HEK293T (cell line): ENCODE data around the gene PRCP.

Source experiments
- CTCF ChIA-PET: fragments of 350-600 bp; formaldehyde crosslinking; extraction: SDS; loops from one replicate; lab custom pipeline; 2021; ENCODE audit warnings: antibody characterized with exemption, inconsistent platforms; lab: Yijun Ruan, JAX
- POLR2A ChIA-PET: fragments of 350-600 bp; formaldehyde crosslinking; extraction: SDS; loops from one replicate; lab custom pipeline; 2020; ENCODE audit warnings: antibody characterized with exemption, inconsistent platforms; lab: Yijun Ruan, JAX
- DNase-seq: peaks from one replicate; pipeline ENCODE4 v3.0.0; 2012; ENCODE audit warnings: mixed read lengths; ENCODE audit errors: extremely low spot score
- ARNT ChIP-seq: fragments of 450-650 bp; IDR thresholded peaks from 2 replicates; pipeline ENCODE4 v1.6.1; 2017; ENCODE audit warnings: mild to moderate bottlenecking
- BHLHE40 ChIP-seq: fragments of 450-650 bp; IDR thresholded peaks from 2 replicates; pipeline ENCODE4 v1.6.1; 2016; ENCODE audit warnings: mild to moderate bottlenecking, moderate library complexity, borderline replicate concordance
- CTBP1 ChIP-seq: fragments of 450-650 bp; IDR thresholded peaks from 2 replicates; pipeline ENCODE4 v1.6.1; 2016; ENCODE audit warnings: borderline replicate concordance
- ELF4 ChIP-seq: fragments of 450-650 bp; IDR thresholded peaks from 2 replicates; pipeline ENCODE4 v1.6.1; 2017; ENCODE audit warnings: antibody characterized with exemption
- FOXA1 ChIP-seq: fragments of 450-650 bp; IDR thresholded peaks from 2 replicates; pipeline ENCODE4 v1.6.1; 2016; ENCODE audit warnings: mild to moderate bottlenecking
- FOXK2 ChIP-seq: fragments of 450-650 bp; IDR thresholded peaks from 2 replicates; pipeline ENCODE4 v1.6.1; 2016; ENCODE audit warnings: mild to moderate bottlenecking
- FOXM1 ChIP-seq: fragments of 450-650 bp; IDR thresholded peaks from 2 replicates; pipeline ENCODE4 v1.6.1; 2017; ENCODE audit warnings: mild to moderate bottlenecking, borderline replicate concordance
- HDGF ChIP-seq: fragments of 450-650 bp; IDR thresholded peaks from 2 replicates; pipeline ENCODE4 v1.6.1; 2017; ENCODE audit warnings: antibody characterized with exemption, borderline replicate concordance
- L3MBTL2 ChIP-seq: fragments of 450-650 bp; conservative IDR thresholded peaks from 2 replicates; pipeline ENCODE4 v1.6.1; 2016; ENCODE audit warnings: mild to moderate bottlenecking
- LEF1 ChIP-seq: fragments of 450-650 bp; IDR thresholded peaks from 2 replicates; pipeline ENCODE4 v1.6.1; 2017; ENCODE audit warnings: mild to moderate bottlenecking, borderline replicate concordance
- NFRKB ChIP-seq: fragments of 450-650 bp; IDR thresholded peaks from 2 replicates; pipeline ENCODE4 v1.6.1; 2016; ENCODE audit warnings: mild to moderate bottlenecking, moderate library complexity
- SP1 ChIP-seq: fragments of 450-650 bp; IDR thresholded peaks from 2 replicates; pipeline ENCODE4 v1.6.1; 2017
- SUZ12 ChIP-seq: fragments of 450-650 bp; IDR thresholded peaks from 2 replicates; pipeline ENCODE4 v1.6.1; 2016; ENCODE audit warnings: mild to moderate bottlenecking
- TARDBP ChIP-seq: fragments of 450-650 bp; IDR thresholded peaks from 2 replicates; pipeline ENCODE4 v1.6.1; 2016
- ZNF384 ChIP-seq: fragments of 450-650 bp; IDR thresholded peaks from 2 replicates; pipeline ENCODE4 v1.6.1; 2016
- TF ChIP-seq, protein P1 (sequence below): fragments of 450-650 bp; IDR thresholded peaks from 2 replicates; pipeline ENCODE4 v1.6.1; 2016

PRCP gene

DNA sequence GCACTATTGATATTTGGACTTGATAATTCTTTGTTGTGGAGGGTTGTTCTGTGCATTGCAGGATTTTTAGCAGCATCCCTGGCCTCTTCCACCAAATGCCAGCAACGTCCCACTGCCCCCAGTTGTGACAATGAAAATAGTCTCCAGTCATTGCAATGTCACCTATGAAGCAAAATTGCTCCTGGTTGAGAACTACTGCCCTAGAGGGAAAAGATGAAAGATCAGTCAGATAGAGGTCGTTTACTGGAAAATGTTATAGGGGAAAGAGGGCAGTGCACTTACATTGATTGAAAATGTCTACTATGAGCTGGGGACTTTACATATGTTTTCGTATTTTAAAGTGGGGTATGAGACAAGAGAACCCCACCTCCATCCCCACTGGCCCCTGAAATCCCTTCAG, 89.5 kb downstream of the PRCP start:
- TF ChIP-seq CTBP1 (no peak), SP1 (no peak), LEF1 (no peak), BHLHE40 (no peak), NFRKB (no peak), TARDBP (no peak), ZNF384 (no peak), ELF4 (no peak), SUZ12 (no peak)
- TF ChIP-seq, protein P1, sequence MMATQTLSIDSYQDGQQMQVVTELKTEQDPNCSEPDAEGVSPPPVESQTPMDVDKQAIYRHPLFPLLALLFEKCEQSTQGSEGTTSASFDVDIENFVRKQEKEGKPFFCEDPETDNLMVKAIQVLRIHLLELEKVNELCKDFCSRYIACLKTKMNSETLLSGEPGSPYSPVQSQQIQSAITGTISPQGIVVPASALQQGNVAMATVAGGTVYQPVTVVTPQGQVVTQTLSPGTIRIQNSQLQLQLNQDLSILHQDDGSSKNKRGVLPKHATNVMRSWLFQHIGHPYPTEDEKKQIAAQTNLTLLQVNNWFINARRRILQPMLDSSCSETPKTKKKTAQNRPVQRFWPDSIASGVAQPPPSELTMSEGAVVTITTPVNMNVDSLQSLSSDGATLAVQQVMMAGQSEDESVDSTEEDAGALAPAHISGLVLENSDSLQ = no peak
- POLR2A ChIA-PET = no interaction called here
- DNase-seq = no peak
- CTCF ChIA-PET = no interaction called here

DNA sequence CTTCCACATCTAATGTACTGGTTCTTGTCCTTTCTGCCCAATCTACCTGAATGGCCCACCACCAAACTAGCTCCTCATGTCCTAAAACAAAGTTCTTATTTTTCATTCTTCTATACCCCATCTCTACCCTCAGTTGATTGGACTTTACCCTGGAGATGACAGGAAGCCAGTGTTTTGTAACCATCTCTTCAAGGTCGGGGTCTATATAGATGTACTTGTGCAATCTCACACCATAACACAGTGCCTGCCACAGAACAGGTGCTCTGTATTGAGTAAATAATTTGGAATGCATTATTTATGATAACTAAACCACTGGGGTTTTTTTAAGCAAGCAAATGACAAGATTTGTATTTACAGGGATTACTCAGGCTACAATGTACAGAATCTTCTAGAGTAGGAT, 89.9 kb downstream of the PRCP start:
- no peak for TF ChIP-seq L3MBTL2
- TF ChIP-seq BHLHE40 = no peak
- no peak for TF ChIP-seq SP1
- no peak for TF ChIP-seq LEF1
- TF ChIP-seq, protein P1 = no peak
- no peak for TF ChIP-seq TARDBP
- TF ChIP-seq ZNF384 = no peak
- no peak for TF ChIP-seq SUZ12
- no peak for TF ChIP-seq NFRKB
- ChIA-PET POLR2A (no interaction called here), CTCF (no interaction called here)
- no peak for DNase-seq

DNA sequence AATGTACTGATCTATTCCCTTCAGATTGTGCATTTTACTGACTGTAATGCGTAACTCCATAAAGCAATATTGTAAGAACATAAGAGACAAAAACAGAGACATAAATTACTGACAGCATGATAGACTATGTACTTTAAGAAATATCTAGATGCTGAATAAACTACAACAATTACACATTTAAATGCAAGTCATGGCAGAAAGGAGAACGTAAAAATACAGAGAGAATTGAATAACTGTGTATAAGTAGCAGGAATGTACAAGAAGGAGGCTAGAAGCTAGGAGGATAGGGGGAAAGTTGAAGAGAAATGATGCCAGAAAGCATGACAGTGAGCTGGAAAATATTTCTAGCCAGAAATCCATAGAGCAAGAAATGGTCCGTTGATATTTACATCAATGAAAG, 92.6 kb downstream of the PRCP start:
- ChIA-PET CTCF (no interaction called here), POLR2A (no interaction called here)
- no peak for DNase-seq
- TF ChIP-seq SP1 (no peak), ARNT (no peak), SUZ12 (no peak), HDGF (no peak), FOXA1 (no peak), NFRKB (no peak), FOXK2 (no peak), TARDBP (no peak), ZNF384 (no peak), CTBP1 (no peak), L3MBTL2 (no peak), FOXM1 (no peak), ELF4 (no peak), BHLHE40 (no peak), LEF1 (no peak)
- TF ChIP-seq, protein P1 = no peak

DNA sequence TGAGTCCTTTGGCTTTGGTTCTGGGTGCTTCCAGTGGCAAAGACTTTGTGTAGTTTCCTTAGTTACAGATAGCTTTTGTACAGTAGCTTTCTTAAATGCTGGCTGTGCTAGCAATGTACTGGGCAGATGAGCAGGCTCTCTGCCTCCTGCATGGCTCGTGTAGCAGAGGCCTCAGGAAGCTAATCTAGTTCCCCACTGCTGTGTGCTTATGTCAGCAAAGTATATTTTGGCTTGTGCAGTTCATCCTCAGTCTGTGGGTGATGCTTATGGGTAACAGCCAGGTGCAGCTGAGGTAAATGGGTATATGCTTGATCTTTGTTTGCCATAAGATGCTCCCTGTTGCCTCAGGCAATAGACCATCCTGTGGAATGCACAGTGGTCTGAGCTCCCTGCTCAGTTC, 97.5 kb downstream of the PRCP start:
- POLR2A ChIA-PET = no interaction called here
- TF ChIP-seq BHLHE40 (no peak), LEF1 (no peak), FOXA1 (no peak), ELF4 (no peak), ARNT (no peak), FOXM1 (no peak), SP1 (no peak), ZNF384 (no peak), L3MBTL2 (no peak)
- TF ChIP-seq, protein P1 = no peak
- no peak for DNase-seq
- CTCF ChIA-PET = no interaction called here

DNA sequence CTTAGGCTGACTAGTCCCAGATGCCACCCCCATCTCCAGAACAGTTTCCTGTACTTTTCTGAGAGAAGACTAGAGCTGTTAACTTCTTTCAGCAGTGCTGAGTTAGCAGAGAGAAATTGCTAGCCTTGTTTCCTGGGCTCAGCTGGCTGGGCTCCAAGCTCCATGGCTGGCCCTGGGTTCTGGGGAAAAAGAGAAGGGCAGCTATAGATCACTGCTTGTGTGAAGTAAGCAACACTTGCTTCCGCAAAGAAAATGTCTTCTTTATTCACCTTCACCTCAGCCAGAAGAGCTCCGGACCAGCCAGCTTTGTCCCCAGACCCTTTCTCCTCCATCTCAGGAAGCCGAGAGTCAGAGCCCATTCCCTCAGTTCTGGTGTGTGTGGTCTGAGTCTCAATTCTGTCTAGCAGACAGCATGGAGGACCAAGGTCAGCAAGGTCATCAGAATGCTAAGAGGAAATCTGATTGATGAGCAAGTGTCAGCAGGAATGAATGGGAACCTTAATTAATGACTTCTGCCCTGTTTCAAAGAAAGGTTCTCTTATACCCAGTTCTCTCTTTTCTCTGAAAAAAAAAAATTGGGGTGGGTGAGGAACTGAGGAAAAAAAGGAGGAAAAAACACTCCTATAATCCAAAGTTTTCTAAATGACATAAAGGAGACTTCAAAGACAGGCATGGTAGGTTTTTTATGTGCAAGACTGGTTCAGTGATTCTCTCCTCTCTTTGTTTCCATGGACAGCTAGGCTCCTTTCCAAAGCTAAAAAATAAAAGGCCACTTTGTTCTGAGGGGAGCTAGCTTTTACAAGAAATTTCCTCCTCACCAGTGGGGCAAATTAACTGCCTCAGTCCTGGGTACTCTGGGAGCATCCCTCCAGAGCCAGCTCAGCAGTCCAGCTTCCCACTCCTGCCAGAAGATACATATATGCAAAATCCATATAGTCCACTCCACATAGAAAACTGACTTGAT, 103.0 kb downstream of the PRCP start:
- TF ChIP-seq ZNF384 (no peak), FOXM1 (no peak), TARDBP (no peak), L3MBTL2 (no peak), FOXK2 (no peak), FOXA1 (no peak), BHLHE40 (no peak), HDGF (no peak), SUZ12 (no peak), CTBP1 (no peak), LEF1 (no peak), NFRKB (no peak), SP1 (no peak), ELF4 (no peak), ARNT (no peak)
- TF ChIP-seq, protein P1 = no peak
- DNase-seq = no peak
- ChIA-PET CTCF (no interaction called here), POLR2A (no interaction called here)
